ENCODE results near the gene LIME1. TPM values are rescaled to one million over a fixed set of nuclear protein-coding genes. Genes with fewer than 3 reads are reported as not detected.

Gene LIME1
- total and polyA plus RNA-seq, 5 donors from 2014 or later, result 237 to 547 (median 403) TPM

- peak overlapping the region in 1 of 3 donors; percentile 69 for H3K27ac Mint-ChIP-seq
Measured at GRCh38 chr20:63767456-63767855, 31.0 kb downstream of the LIME1 start.

DNA sequence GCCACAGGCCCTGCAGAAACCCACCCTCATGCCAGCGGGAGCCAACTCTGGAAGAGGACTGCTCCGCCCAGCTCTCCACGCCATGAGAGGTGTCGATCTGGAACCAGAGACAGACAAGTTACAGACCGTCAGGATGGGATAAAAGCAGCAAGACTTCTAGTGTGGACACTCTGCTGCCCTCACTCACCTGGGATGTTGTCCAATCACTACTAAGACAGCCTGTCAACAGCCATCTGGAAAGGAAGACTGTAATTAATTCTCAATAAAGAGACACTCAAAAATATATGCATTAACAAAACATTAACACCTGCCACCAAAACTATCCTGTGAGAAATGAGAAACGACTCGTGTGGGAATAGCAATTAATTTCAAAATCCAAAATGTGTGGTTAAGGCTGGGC lies 31.4 kb downstream of the LIME1 start:
- H3K9me3 ChIP-seq (ENCODE audit: control insufficient read depth in 2 of 2, low read length in 2 of 2), result no peaks in the 10 kb centered on the region
- H3K27me3 ChIP-seq (ENCODE audit: control insufficient read depth, insufficient read depth, low read length), result no peaks in the 10 kb centered on the region
- no peaks in the 10 kb centered on the region for H3K4me1 ChIP-seq (ENCODE audit: control insufficient read depth, insufficient read depth, low read length, poor library complexity, severe bottlenecking)
- no peaks in the 10 kb centered on the region for H3K9me3 Mint-ChIP-seq
- no peaks in the 10 kb centered on the region for H3K36me3 Mint-ChIP-seq
- peaks cover 0 to 2% (median 0%) of the 10 kb centered on the region in 4 donors for H3K4me1 Mint-ChIP-seq
- no peak overlapping the region for H3K4me3 Mint-ChIP-seq
- no peak overlapping the region for H3K27ac Mint-ChIP-seq
- no peak overlapping the region for H3K4me3 ChIP-seq (ENCODE audit: low read depth, low read length)
- H3K27me3 Mint-ChIP-seq, result no peaks in the 10 kb centered on the region
- ATAC-seq (ENCODE audit: low read depth in 2 of 2) (no peak), DNase-seq (no peak)
- H3K27ac ChIP-seq (ENCODE audit: insufficient read depth, low read length, poor library complexity, severe bottlenecking), result no peak overlapping the region
- H3K36me3 ChIP-seq (ENCODE audit: control insufficient read depth, insufficient read depth, low read length), result no peaks in the 10 kb centered on the region

More at GRCh38 chr20:63767456-63767855, 31.0 kb downstream of the LIME1 start:
- H3K9me3 Mint-ChIP-seq, result no peaks in the 10 kb centered on the region
- DNase-seq (no peak), ATAC-seq (ENCODE audit: low read depth in 2 of 2) (no peak)
- no peaks in the 10 kb centered on the region for H3K27me3 Mint-ChIP-seq
- H3K4me1 ChIP-seq (ENCODE audit: control insufficient read depth, insufficient read depth, low read length, poor library complexity, severe bottlenecking), result no peaks in the 10 kb centered on the region
- no peaks in the 10 kb centered on the region for H3K27me3 ChIP-seq (ENCODE audit: control insufficient read depth, insufficient read depth, low read length)
- no peaks in the 10 kb centered on the region for H3K9me3 ChIP-seq (ENCODE audit: control insufficient read depth in 2 of 2, low read length in 2 of 2)
- H3K36me3 Mint-ChIP-seq, result no peaks in the 10 kb centered on the region
- peaks cover 0 to 2% (median 0%) of the 10 kb centered on the region in 4 donors for H3K4me1 Mint-ChIP-seq
- no peak overlapping the region for H3K4me3 ChIP-seq (ENCODE audit: low read depth, low read length)
- H3K4me3 Mint-ChIP-seq, result no peak overlapping the region
- no peaks in the 10 kb centered on the region for H3K36me3 ChIP-seq (ENCODE audit: control insufficient read depth, insufficient read depth, low read length)
- no peak overlapping the region for H3K27ac ChIP-seq (ENCODE audit: insufficient read depth, low read length, poor library complexity, severe bottlenecking)

GRCh38 chr20:63768591-63769515 lies 32.4 kb downstream of the LIME1 start:
- Histone ChIP-seq H3K4me1 (ENCODE audit: control insufficient read depth, insufficient read depth, low read length, poor library complexity, severe bottlenecking) (no peaks in the 10 kb centered on the region), H3K27me3 (ENCODE audit: control insufficient read depth, insufficient read depth, low read length) (no peaks in the 10 kb centered on the region), H3K4me3 (ENCODE audit: low read depth, low read length) (no peak overlapping the region), H3K36me3 (ENCODE audit: control insufficient read depth, insufficient read depth, low read length) (no peaks in the 10 kb centered on the region), H3K27ac (ENCODE audit: insufficient read depth, low read length, poor library complexity, severe bottlenecking) (no peak overlapping the region), H3K9me3 (ENCODE audit: control insufficient read depth in 2 of 2, low read length in 2 of 2) (no peaks in the 10 kb centered on the region)
- Mint-ChIP-seq H3K4me3 (no peak overlapping the region), H3K4me1 (no peaks in the 10 kb centered on the region), H3K9me3 (no peaks in the 10 kb centered on the region), H3K36me3 (no peaks in the 10 kb centered on the region), H3K27ac (no peak overlapping the region), H3K27me3 (no peaks in the 10 kb centered on the region)
- ATAC-seq (ENCODE audit: low read depth in 2 of 2) (no peak), DNase-seq (no peak)

DNA sequence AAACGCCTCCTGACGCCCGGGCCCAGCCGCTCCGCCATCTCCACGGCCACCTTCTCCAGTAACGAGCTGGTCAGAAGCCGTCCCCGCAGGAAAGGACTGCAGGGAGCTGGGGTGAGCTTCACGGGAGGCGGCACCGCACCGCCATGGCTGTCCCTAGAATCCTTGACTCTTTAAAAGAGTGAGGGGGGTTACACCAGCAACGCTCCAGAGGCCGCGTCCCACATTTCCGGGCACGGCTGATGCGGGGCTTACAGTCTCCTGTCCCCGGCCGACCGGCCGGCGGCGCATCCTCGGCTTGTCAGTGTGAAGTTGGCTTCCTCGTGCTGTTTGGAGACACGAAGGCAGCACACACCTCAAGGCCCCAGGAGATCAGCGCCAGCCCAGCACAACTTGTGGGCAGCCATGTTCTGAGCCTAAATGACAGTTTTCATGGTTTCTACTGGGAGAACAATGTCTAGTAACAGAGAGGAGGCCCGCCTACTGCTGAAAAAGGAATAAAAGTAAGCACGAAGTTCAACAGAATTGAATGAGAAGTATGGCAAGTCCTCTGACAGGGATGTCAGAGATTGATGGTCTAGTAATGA lies 33.5 kb downstream of the LIME1 start:
- Mint-ChIP-seq H3K4me3 (no peak overlapping the region), H3K27me3 (no peaks in the 10 kb centered on the region)

GRCh38 chr20:63771046-63771707 lies 34.7 kb downstream of the LIME1 start:
- Mint-ChIP-seq H3K4me3 (no peak overlapping the region), H3K27me3 (no peaks in the 10 kb centered on the region), H3K4me1 (peaks cover 0 to 8% (median under 1%) of the 10 kb centered on the region in 4 donors), H3K27ac (no peak overlapping the region), H3K9me3 (no peaks in the 10 kb centered on the region), H3K36me3 (no peaks in the 10 kb centered on the region)
- no peak for DNase-seq
- no peaks in the 10 kb centered on the region for H3K9me3 ChIP-seq (ENCODE audit: control insufficient read depth in 2 of 2, low read length in 2 of 2)
- no peak overlapping the region for H3K4me3 ChIP-seq (ENCODE audit: low read depth, low read length)
- no peak overlapping the region for H3K27ac ChIP-seq (ENCODE audit: insufficient read depth, low read length, poor library complexity, severe bottlenecking)
- no peak for ATAC-seq (ENCODE audit: low read depth in 2 of 2)
- H3K36me3 ChIP-seq (ENCODE audit: control insufficient read depth, insufficient read depth, low read length), result no peaks in the 10 kb centered on the region
- no peaks in the 10 kb centered on the region for H3K4me1 ChIP-seq (ENCODE audit: control insufficient read depth, insufficient read depth, low read length, poor library complexity, severe bottlenecking)
- H3K27me3 ChIP-seq (ENCODE audit: control insufficient read depth, insufficient read depth, low read length), result no peaks in the 10 kb centered on the region

More for the DNA sequence above, 33.5 kb downstream of the LIME1 start:
- no peak overlapping the region for H3K4me3 ChIP-seq (ENCODE audit: low read depth, low read length)
- no peaks in the 10 kb centered on the region for H3K4me1 ChIP-seq (ENCODE audit: control insufficient read depth, insufficient read depth, low read length, poor library complexity, severe bottlenecking)
- ATAC-seq (ENCODE audit: low read depth in 2 of 2), result no peak
- no peak overlapping the region for H3K27ac ChIP-seq (ENCODE audit: insufficient read depth, low read length, poor library complexity, severe bottlenecking)
- H3K9me3 ChIP-seq (ENCODE audit: control insufficient read depth in 2 of 2, low read length in 2 of 2), result no peaks in the 10 kb centered on the region
- Mint-ChIP-seq H3K9me3 (no peaks in the 10 kb centered on the region), H3K27ac (no peak overlapping the region), H3K36me3 (no peaks in the 10 kb centered on the region), H3K4me1 (peaks cover 0 to 4% (median under 1%) of the 10 kb centered on the region in 4 donors)
- H3K36me3 ChIP-seq (ENCODE audit: control insufficient read depth, insufficient read depth, low read length), result no peaks in the 10 kb centered on the region
- H3K27me3 ChIP-seq (ENCODE audit: control insufficient read depth, insufficient read depth, low read length), result no peaks in the 10 kb centered on the region
- DNase-seq, result no peak

- ATAC-seq (ENCODE audit: low read depth in 2 of 2), result no peak
- Histone ChIP-seq H3K9me3 (ENCODE audit: control insufficient read depth in 2 of 2, low read length in 2 of 2) (no peaks in the 10 kb centered on the region), H3K27me3 (ENCODE audit: control insufficient read depth, insufficient read depth, low read length) (no peaks in the 10 kb centered on the region), H3K36me3 (ENCODE audit: control insufficient read depth, insufficient read depth, low read length) (no peaks in the 10 kb centered on the region), H3K4me1 (ENCODE audit: control insufficient read depth, insufficient read depth, low read length, poor library complexity, severe bottlenecking) (no peaks in the 10 kb centered on the region), H3K4me3 (ENCODE audit: low read depth, low read length) (no peak overlapping the region), H3K27ac (ENCODE audit: insufficient read depth, low read length, poor library complexity, severe bottlenecking) (no peak overlapping the region)
- DNase-seq, result no peak
- Mint-ChIP-seq H3K4me3 (no peak overlapping the region), H3K9me3 (peaks cover 0 to 1% (median 0%) of the 10 kb centered on the region in 7 donors), H3K36me3 (no peaks in the 10 kb centered on the region), H3K27me3 (no peaks in the 10 kb centered on the region), H3K4me1 (peaks cover 0 to 8% (median under 1%) of the 10 kb centered on the region in 4 donors), H3K27ac (no peak overlapping the region)
Measured at GRCh38 chr20:63772781-63773518, 36.5 kb downstream of the LIME1 start.

GRCh38 chr20:63773571-63774241 lies 37.2 kb downstream of the LIME1 start:
- Mint-ChIP-seq H3K36me3 (no peaks in the 10 kb centered on the region), H3K4me3 (no peak overlapping the region), H3K9me3 (peaks cover 0 to 1% (median 0%) of the 10 kb centered on the region in 7 donors), H3K27me3 (no peaks in the 10 kb centered on the region), H3K4me1 (peaks cover 0 to 8% (median under 1%) of the 10 kb centered on the region in 4 donors), H3K27ac (no peak overlapping the region)
- DNase-seq, result no peak
- Histone ChIP-seq H3K27ac (ENCODE audit: insufficient read depth, low read length, poor library complexity, severe bottlenecking) (no peak overlapping the region), H3K9me3 (ENCODE audit: control insufficient read depth in 2 of 2, low read length in 2 of 2) (no peaks in the 10 kb centered on the region), H3K4me1 (ENCODE audit: control insufficient read depth, insufficient read depth, low read length, poor library complexity, severe bottlenecking) (no peaks in the 10 kb centered on the region), H3K36me3 (ENCODE audit: control insufficient read depth, insufficient read depth, low read length) (no peaks in the 10 kb centered on the region), H3K27me3 (ENCODE audit: control insufficient read depth, insufficient read depth, low read length) (no peaks in the 10 kb centered on the region), H3K4me3 (ENCODE audit: low read depth, low read length) (no peak overlapping the region)
- ATAC-seq (ENCODE audit: low read depth in 2 of 2), result no peak
